ENCODE data around the gene LTF. TPM values are rescaled to one million over a fixed set of nuclear protein-coding genes. Genes with fewer than 3 reads are reported as not detected.

LTF gene
- total and polyA plus RNA-seq, 5 donors, result 0.71 to 5.5 (median 2.1) TPM

DNA sequence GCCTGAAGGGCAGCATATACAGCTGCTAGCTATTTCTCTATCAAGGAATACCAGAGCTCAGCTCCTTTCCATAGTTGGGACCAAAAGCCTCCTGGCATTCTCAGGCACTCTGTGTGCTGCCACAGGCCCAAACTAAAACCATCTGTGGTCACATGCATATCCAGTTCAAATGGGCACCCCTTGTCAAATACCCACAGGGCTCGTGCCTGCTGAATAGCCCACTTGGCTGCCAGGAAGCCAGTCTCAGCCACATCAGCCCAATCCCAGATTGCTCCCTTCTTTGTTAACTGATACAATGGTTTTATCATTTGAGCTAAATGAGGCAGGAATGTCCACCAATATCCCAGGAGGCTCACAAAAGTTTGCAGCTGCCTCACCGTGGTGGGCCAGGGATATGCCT lies 43.8 kb downstream of the LTF start:
- ATAC-seq, result no peak

DNA sequence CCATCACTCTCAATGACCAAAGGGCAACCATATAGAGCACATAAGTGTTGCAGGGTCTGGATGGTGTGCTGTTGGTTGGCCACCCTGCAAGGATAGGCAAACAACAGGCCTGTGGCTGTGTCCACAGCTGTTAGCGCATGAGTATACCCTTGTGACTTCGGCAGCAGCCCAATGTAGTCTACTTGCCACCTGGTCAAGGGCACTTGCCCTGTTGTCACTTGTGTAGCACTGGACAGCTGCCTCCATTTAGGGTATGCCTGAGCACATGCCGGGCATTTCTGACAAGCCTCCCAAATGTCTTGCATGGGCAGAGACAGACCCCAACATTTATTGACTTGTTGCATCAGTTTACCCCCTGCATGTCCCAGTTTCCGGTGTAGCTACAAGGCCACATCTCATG lies 44.9 kb downstream of the LTF start:
- WGBS, result 98% methylated on average over 4 of the region's 4 CpGs
- intact Hi-C loops (cut with DNase I), result no loop called here
- ATAC-seq, result no peak

More for the DNA sequence above, 43.8 kb downstream of the LTF start:
- H3K9me3 ChIP-seq (ENCODE audit: control insufficient read depth, low read length), result no peaks in the 10 kb centered on the region
- H3K4me3 ChIP-seq (ENCODE audit: low read length), result no peak overlapping the region
- H3K4me1 ChIP-seq (ENCODE audit: control insufficient read depth, insufficient read depth, low read length), result peaks cover 3% of the 10 kb centered on the region
- 76% methylated on average over 2 of the region's 2 CpGs for WGBS
- H3K27me3 ChIP-seq (ENCODE audit: control insufficient read depth, insufficient read depth), result no peaks in the 10 kb centered on the region
- no peak for DNase-seq
- intact Hi-C loops (cut with DNase I), result no loop called here
- no peak overlapping the region for H3K27ac ChIP-seq (ENCODE audit: low read length)

DNA sequence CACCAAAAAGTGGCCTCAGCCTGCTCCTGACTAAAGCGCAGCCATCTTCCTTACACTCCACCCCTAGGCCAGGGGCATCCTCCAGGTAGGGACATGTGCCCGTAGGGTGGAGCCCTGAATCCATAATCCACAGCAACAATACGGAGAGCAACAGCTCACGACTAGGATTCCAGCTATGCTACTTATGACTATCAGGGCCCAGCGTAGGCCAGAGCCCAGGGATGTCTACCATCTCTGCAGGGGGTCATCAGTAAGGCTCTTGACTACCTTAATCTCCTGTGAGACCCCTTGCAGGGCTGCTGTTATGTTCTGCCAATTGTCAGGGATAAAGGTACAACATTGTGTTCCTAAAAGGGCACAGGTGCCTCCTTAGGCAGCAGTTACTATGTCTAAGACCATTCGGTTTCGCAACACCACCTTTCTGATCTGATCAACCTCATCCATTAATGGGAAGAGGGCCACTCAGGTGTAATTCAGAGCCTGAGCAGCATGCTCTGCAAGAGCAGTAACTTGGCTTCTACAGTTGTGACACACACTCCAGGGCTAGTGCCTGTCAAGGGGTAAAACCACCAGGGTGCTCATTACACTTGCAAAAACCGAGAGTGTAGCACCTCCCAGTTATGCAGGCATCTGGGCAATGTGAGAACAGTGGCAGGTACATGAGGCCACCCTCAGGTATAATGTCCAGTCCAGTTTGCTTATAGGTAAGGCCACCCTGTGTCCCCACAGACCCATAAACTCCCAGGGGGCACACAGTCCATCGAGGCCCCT lies 46.7 kb downstream of the LTF start:
- WGBS, result 81% methylated on average over 9 of the region's 9 CpGs
- Histone ChIP-seq H3K4me3 (ENCODE audit: low read length) (no peak overlapping the region), H3K27me3 (ENCODE audit: control insufficient read depth, insufficient read depth) (no peaks in the 10 kb centered on the region), H3K9me3 (ENCODE audit: control insufficient read depth, low read length) (no peaks in the 10 kb centered on the region), H3K4me1 (ENCODE audit: control insufficient read depth, insufficient read depth, low read length) (peaks cover 6% of the 10 kb centered on the region), H3K27ac (ENCODE audit: low read length) (no peak overlapping the region)
- intact Hi-C loops (cut with DNase I), result no loop called here
- DNase-seq (no peak), ATAC-seq (no peak)

More for the DNA sequence above, 44.9 kb downstream of the LTF start:
- H3K4me3 ChIP-seq (ENCODE audit: low read length), result no peak overlapping the region
- H3K27me3 ChIP-seq (ENCODE audit: control insufficient read depth, insufficient read depth), result no peaks in the 10 kb centered on the region
- no peaks in the 10 kb centered on the region for H3K9me3 ChIP-seq (ENCODE audit: control insufficient read depth, low read length)
- H3K27ac ChIP-seq (ENCODE audit: low read length), result no peak overlapping the region
- no peak for DNase-seq
- peaks cover 5% of the 10 kb centered on the region for H3K4me1 ChIP-seq (ENCODE audit: control insufficient read depth, insufficient read depth, low read length)

DNA sequence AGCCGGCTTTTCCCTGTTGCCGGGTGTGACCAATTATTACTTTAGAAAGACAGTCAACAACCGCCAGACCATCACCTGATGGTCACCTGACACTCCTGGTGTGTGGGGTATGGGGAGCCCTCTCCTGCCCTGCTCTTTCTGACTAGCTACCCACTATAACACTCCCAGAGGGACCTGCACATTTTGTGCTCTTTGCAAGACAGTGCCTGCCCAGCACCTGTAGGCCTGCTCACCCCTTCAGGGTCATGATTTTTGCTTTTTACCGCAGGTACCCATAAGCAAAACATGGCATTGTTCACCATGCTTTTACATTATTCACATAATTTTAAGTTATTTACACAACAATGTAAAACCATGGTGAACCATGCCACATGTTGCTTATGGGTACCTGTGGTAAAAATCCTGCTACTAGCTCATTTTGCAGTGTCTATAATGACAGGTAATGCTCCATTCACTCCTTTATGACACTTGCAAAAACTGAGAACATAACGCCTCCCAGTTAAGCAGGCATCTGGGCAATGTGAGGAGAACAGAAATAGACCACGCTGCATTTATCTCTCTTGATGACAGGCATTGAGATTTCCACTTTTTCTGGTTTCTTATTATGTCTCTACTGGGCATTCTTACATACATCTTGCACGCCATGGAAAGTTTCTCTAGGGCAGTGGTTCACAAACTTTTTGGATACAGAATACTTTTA lies 47.7 kb downstream of the LTF start:
- H3K4me1 ChIP-seq (ENCODE audit: control insufficient read depth, insufficient read depth, low read length), result peaks cover 11% of the 10 kb centered on the region
- DNase-seq (no peak), ATAC-seq (peak in 1 of 2 donors; percentile 63)
- H3K9me3 ChIP-seq (ENCODE audit: control insufficient read depth, low read length), result no peaks in the 10 kb centered on the region
- intact Hi-C loops (cut with DNase I), result no loop called here
- no peaks in the 10 kb centered on the region for H3K27me3 ChIP-seq (ENCODE audit: control insufficient read depth, insufficient read depth)
- no peak overlapping the region for H3K4me3 ChIP-seq (ENCODE audit: low read length)
- 53% methylated on average over 7 of the region's 7 CpGs for WGBS
- no peak overlapping the region for H3K27ac ChIP-seq (ENCODE audit: low read length)

DNA sequence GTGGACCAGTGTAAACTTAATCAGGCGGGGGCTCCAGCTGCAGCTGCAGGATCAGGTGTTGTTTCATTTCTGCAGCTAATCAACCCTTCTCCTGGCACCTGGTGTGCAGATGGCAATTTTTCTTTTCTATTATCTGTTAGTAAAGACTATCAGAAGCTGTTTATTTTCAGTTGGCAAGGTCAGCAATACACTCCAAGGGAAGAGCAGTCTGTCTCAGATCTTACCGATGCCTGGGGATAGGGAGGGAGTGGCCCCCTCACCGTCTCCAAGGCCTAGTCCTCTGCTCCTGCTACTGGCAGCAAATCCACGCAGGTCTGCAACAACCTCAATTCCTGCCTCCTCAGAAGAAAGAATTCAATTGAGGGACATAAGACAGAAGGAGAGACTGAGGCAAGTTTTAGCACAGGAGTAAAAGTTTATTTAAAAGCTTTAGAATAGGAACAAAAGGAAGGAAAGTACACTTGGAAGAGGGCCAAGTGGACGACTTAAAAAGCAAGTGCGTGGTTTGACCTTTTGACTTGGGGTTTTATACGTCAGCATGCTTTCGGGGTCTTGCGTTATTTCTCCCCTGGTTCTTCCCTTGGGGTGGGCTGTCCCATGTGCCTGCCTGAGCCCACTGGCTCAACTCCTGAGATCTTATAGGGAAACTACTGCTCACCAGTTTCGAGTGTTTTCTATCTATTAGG lies 48.4 kb downstream of the LTF start:
- no peak for ATAC-seq
- no peaks in the 10 kb centered on the region for H3K27me3 ChIP-seq (ENCODE audit: control insufficient read depth, insufficient read depth)
- H3K27ac ChIP-seq (ENCODE audit: low read length), result no peak overlapping the region
- WGBS, result 38% methylated on average over 10 of the region's 10 CpGs
- no peak overlapping the region for H3K4me3 ChIP-seq (ENCODE audit: low read length)
- no peaks in the 10 kb centered on the region for H3K9me3 ChIP-seq (ENCODE audit: control insufficient read depth, low read length)
- intact Hi-C loops (cut with DNase I), result no loop called here
- DNase-seq, result no peak
- H3K4me1 ChIP-seq (ENCODE audit: control insufficient read depth, insufficient read depth, low read length), result peaks cover 11% of the 10 kb centered on the region

DNA sequence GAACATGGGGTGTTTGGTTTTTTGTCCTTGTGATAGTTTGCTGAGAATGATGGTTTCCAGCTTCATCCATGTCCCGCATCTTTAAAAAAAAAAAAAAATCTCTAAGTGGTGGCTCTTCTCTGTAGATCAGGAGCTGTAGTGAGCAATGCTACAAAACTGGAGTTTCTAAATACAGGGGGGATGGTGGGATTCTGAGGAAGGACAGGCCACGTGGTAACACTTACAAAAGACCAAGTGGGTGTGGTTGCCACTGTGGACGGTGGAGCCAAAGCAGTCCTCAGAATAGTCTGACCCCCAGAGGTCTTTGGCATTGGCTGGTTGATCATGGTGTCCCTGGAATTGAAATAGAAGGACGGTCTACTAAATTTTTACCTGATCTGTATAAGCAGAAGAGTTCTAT lies 50.0 kb downstream of the LTF start:
- H3K4me1 ChIP-seq (ENCODE audit: control insufficient read depth, insufficient read depth, low read length), result peaks cover 11% of the 10 kb centered on the region
- WGBS, result 62% methylated on average over 4 of the region's 4 CpGs
- DNase-seq (no peak), ATAC-seq (no peak)
- H3K27ac ChIP-seq (ENCODE audit: low read length), result no peak overlapping the region
- H3K9me3 ChIP-seq (ENCODE audit: control insufficient read depth, low read length), result no peaks in the 10 kb centered on the region
- H3K27me3 ChIP-seq (ENCODE audit: control insufficient read depth, insufficient read depth), result no peaks in the 10 kb centered on the region
- intact Hi-C loops (cut with DNase I), result no loop called here
- H3K4me3 ChIP-seq (ENCODE audit: low read length), result no peak overlapping the region

DNA sequence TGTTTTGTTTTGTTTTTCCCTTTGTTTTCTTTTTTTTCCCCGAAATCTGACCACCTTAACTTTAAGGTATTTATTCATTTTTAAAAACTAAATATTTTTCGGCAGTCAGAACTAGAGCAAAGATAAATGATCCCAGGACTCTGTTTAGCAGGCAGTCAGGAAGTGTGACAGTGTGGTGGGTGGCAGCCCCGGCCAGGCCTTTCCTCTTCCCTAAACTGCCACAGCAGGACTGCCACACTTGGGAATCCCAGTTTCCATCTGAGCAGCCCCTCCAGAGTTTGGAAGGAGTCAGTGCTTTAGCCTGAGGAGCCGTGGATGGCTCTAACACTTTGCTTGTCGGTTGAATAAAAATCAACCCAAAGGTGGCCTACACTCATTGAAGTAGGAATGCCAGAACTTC lies 50.8 kb downstream of the LTF start:
- no peak overlapping the region for H3K27ac ChIP-seq (ENCODE audit: low read length)

DNA sequence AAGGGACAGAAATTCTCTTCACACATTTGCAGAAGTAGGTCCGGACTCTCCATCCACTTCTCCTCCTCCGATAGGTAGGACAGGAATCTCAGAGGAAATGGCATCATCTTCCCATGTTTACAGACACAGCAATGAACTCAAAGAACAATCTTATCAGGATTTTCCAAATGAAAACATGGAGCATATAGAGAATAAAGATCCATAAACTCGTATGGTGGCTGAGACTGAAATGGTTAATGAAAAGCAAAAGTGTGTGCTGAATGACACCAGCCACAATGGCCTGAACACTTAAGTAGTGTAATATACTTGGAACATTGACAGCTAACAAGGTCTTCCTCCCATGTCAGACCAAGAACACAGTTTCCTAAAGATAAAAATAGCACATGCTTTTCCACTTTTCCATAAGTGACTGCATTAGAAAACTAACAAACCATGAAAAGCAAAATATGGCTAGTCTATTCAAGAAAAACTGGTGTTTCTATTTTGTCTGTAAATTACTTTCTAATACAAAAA lies 51.9 kb downstream of the LTF start:
- 35% methylated on average over 3 of the region's 3 CpGs for WGBS
- H3K27ac ChIP-seq (ENCODE audit: low read length), result no peak overlapping the region

More for the DNA sequence above, 50.8 kb downstream of the LTF start:
- Histone ChIP-seq H3K27me3 (ENCODE audit: control insufficient read depth, insufficient read depth) (no peaks in the 10 kb centered on the region), H3K9me3 (ENCODE audit: control insufficient read depth, low read length) (no peaks in the 10 kb centered on the region), H3K4me3 (ENCODE audit: low read length) (no peak overlapping the region), H3K4me1 (ENCODE audit: control insufficient read depth, insufficient read depth, low read length) (peaks cover 11% of the 10 kb centered on the region)
- 66% methylated on average over 5 of the region's 5 CpGs for WGBS
- ATAC-seq (no peak), DNase-seq (no peak)
- intact Hi-C loops (cut with DNase I), result no loop called here

DNA sequence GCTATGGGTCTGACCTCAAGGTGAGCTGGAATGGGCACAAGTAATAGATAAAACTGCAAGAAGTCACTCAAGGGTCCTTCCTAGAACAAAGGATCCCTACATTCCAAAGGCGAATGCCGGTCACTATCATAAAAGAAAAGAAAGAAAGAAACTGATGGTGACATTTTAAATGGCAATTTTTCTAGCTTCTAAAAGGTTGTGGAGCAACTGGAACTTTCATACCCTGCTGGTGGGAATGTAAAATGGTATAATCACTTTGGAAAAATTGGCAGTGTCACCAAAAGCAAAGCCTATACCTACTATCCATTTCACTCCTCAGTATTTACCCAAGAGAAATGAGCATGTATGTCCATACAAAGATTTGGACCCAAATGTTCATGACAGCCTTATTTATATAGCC lies 53.4 kb downstream of the LTF start:
- Histone ChIP-seq H3K27me3 (ENCODE audit: control insufficient read depth, insufficient read depth) (no peaks in the 10 kb centered on the region), H3K4me3 (ENCODE audit: low read length) (no peak overlapping the region), H3K4me1 (ENCODE audit: control insufficient read depth, insufficient read depth, low read length) (peaks cover 15% of the 10 kb centered on the region), H3K9me3 (ENCODE audit: control insufficient read depth, low read length) (no peaks in the 10 kb centered on the region), H3K27ac (ENCODE audit: low read length) (no peak overlapping the region)
- DNase-seq, result no peak
- 46% methylated on average over 2 of the region's 2 CpGs for WGBS
- intact Hi-C loops (cut with DNase I), result no loop called here
- ATAC-seq, result no peak

More for the DNA sequence above, 51.9 kb downstream of the LTF start:
- no peaks in the 10 kb centered on the region for H3K27me3 ChIP-seq (ENCODE audit: control insufficient read depth, insufficient read depth)
- H3K9me3 ChIP-seq (ENCODE audit: control insufficient read depth, low read length), result no peaks in the 10 kb centered on the region
- no peak overlapping the region for H3K4me3 ChIP-seq (ENCODE audit: low read length)
- peaks cover 14% of the 10 kb centered on the region for H3K4me1 ChIP-seq (ENCODE audit: control insufficient read depth, insufficient read depth, low read length)
- DNase-seq, result no peak
- intact Hi-C loops (cut with DNase I), result no loop called here
- ATAC-seq, result peak; percentile 45

DNA sequence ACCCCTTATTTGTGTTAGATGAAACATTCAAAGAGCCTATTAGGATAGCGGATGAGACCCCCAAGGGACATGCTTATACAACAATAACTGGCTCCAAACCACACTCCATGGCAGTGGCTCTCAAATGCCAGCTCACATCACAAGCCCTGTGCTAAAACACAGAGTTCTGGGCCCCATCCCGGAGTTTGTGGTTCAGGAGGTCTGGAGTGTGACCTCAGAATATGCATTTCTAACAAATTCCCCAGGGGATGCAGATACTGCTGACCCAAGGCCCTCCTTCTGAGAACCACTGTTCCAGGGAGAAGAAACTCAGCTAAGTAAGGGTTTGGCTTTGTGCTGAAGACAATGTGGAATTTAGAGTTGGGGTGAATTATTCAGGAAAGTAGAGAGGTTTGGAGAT lies 54.0 kb downstream of the LTF start:
- DNase-seq (no peak), ATAC-seq (no peak)
- intact Hi-C loops (cut with DNase I), result no loop called here
- Histone ChIP-seq H3K27ac (ENCODE audit: low read length) (no peak overlapping the region), H3K27me3 (ENCODE audit: control insufficient read depth, insufficient read depth) (no peaks in the 10 kb centered on the region), H3K4me3 (ENCODE audit: low read length) (no peak overlapping the region), H3K4me1 (ENCODE audit: control insufficient read depth, insufficient read depth, low read length) (peaks cover 13% of the 10 kb centered on the region), H3K9me3 (ENCODE audit: control insufficient read depth, low read length) (no peaks in the 10 kb centered on the region)
- 79% methylated on average over 2 of the region's 2 CpGs for WGBS

All from right cardiac atrium (tissue), 5 donors.